Parathyroid adenoma (tissue), 2 donors: Measurements from ENCODE around the gene LIM2.
"Not testable (repeated sequence)": the region's sequence is repeated elsewhere in the genome, so short reads cannot be mapped to it uniquely, and the experiment has no call there.

Experiments used
- H2AFZ ChIP-seq: fragments of 300-600 bp; sonication (generic); one replicate; pipeline ENCODE4 v1.7.0; 2017; ENCODE audit warnings: antibody characterized with exemption, mild to moderate bottlenecking
- H3K27ac ChIP-seq: fragments of 300-600 bp; sonication (generic); one replicate; pipeline ENCODE4 v1.7.0; 2017
- H3K27me3 ChIP-seq: fragments of 300-600 bp; sonication (generic); one replicate; pipeline ENCODE4 v1.7.0; 2017; ENCODE audit warnings: low read length; ENCODE audit not compliant: control insufficient read depth, insufficient read depth
- H3K36me3 ChIP-seq: fragments of 300-600 bp; sonication (generic); one replicate; pipeline ENCODE4 v1.7.0; 2017; ENCODE audit warnings: low read length; ENCODE audit not compliant: control insufficient read depth, insufficient read depth
- H3K4me1 ChIP-seq: fragments of 300-600 bp; sonication (generic); one replicate; pipeline ENCODE4 v1.7.0; 2017; ENCODE audit warnings: control low read depth
- H3K4me2 ChIP-seq: fragments of 300-600 bp; sonication (generic); one replicate; pipeline ENCODE4 v1.7.0; 2017; ENCODE audit warnings: low read length
- H3K4me3 ChIP-seq: fragments of 300-600 bp; sonication (generic); one replicate; pipeline ENCODE4 v1.7.0; 2017; ENCODE audit warnings: low read depth, low read length
- H3K79me2 ChIP-seq: fragments of 300-600 bp; sonication (generic); one replicate; pipeline ENCODE4 v1.7.0; 2017; ENCODE audit warnings: control low read depth
- H3K9ac ChIP-seq: fragments of 300-600 bp; sonication (generic); one replicate; pipeline ENCODE4 v1.7.0; 2017; ENCODE audit warnings: mild to moderate bottlenecking
- H3K9me3 ChIP-seq: fragments of 300-600 bp; sonication (generic); one replicate; pipeline ENCODE4 v1.7.0; 2017; ENCODE audit warnings: low read length; ENCODE audit not compliant: control insufficient read depth
- TF ChIP-seq, protein P1 (sequence below): fragments of 300-600 bp; sonication (generic); IDR thresholded peaks from one replicate; pipeline ENCODE4 v1.7.0; 2017; ENCODE audit warnings: antibody characterized with exemption, mild to moderate bottlenecking
- donor health status: primary hyperparathyroidism.

Gene LIM2

DNA sequence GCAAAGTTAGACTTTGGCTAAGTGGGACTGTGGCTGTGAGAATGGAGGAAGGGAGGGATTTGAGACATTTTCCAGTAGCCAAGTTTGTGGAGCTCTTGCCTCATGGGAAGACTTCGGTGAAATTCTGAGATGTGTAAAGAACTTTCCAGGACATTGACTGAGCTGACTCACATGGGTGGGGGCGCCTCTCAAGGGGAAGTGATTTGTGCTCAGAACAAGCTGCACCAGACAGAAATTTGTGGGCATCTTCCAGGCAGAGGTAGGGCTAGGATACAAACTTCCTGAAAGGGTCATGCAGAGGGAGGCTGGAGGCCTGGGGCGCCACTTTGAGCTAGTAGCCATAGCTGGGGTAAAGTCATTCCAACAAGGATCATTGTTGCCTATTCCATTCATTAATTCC lies 39.4 kb upstream of the LIM2 start:
- Histone ChIP-seq H3K4me3 (no peak overlapping the region), H3K79me2 (no peaks in the 10 kb centered on the region), H3K9me3 (no peaks in the 10 kb centered on the region), H2AFZ (no peak overlapping the region), H3K9ac (no peak overlapping the region), H3K4me2 (no peak overlapping the region), H3K36me3 (no peaks in the 10 kb centered on the region), H3K27ac (no peak overlapping the region), H3K4me1 (no peaks in the 10 kb centered on the region), H3K27me3 (no peaks in the 10 kb centered on the region)
- TF ChIP-seq, protein P1, sequence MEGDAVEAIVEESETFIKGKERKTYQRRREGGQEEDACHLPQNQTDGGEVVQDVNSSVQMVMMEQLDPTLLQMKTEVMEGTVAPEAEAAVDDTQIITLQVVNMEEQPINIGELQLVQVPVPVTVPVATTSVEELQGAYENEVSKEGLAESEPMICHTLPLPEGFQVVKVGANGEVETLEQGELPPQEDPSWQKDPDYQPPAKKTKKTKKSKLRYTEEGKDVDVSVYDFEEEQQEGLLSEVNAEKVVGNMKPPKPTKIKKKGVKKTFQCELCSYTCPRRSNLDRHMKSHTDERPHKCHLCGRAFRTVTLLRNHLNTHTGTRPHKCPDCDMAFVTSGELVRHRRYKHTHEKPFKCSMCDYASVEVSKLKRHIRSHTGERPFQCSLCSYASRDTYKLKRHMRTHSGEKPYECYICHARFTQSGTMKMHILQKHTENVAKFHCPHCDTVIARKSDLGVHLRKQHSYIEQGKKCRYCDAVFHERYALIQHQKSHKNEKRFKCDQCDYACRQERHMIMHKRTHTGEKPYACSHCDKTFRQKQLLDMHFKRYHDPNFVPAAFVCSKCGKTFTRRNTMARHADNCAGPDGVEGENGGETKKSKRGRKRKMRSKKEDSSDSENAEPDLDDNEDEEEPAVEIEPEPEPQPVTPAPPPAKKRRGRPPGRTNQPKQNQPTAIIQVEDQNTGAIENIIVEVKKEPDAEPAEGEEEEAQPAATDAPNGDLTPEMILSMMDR = no peak

DNA sequence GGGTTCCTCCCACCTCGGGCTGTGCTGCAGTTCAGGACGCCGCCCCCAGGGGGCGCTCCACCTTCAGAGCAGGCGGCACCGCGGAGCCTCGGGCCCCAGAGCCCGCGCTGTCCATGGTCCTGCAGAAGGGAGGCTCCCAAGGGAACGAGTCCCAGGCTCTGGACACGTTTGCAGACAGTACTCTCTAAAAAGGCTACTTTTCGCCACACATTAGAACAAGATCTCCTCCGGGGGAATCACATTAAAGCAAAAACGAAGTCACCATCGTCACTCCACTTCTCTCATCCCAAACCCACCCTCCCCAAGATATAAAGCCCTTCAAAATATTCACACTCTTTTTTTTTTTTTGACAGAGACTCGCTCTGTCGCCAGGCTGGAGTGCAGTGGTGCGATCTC lies 34.3 kb upstream of the LIM2 start:
- Histone ChIP-seq H3K9ac (no peak overlapping the region), H3K27me3 (no peaks in the 10 kb centered on the region), H3K79me2 (no peaks in the 10 kb centered on the region), H3K27ac (no peak overlapping the region), H3K4me2 (no peak overlapping the region), H3K4me3 (no peak overlapping the region), H2AFZ (peak overlapping the region; percentile 64), H3K9me3 (no peaks in the 10 kb centered on the region), H3K4me1 (no peaks in the 10 kb centered on the region), H3K36me3 (no peaks in the 10 kb centered on the region)
- TF ChIP-seq, protein P1 = peak; percentile 97

DNA sequence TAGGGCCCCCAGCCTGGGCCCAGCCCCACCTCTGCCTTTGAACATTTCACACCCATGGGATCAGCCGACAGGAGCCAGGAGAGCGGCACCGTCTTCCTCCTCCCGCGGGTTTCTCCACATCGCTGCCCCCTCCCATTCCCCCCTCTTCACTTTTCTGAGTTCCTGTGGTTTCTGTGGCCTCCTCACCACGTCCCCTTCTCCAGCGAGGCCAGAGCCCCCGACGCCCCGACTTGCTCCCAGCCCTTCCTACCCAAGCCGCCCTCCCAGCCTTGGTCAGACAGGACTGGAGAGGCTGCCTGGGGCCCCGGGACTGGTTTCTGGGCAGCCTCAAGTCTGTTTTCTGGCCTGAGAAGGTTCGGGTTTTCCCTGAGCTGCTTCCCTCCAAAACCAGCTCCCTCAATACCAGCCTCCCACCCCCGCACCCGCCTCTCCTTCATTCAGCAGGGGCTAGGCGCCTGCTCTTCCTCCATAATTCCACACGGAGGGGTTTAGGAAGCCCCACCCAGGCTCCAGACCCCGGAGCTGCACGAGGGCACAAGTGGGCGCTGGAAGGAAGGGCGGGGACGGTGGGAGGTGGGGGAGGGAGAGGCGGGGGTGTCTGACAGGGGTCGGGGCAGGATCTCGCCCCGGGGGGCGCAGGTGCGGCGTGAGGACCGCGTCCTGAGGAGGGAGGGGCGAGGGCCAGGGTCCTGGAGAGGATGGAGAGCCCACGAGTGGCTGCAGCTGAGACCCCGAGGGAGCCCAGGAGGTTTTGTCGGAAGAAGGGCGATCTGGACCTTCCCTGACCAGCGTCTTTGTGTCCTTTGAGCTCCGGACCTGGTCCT lies 33.7 kb upstream of the LIM2 start:
- Histone ChIP-seq H2AFZ (peak overlapping the region; percentile 64), H3K9ac (no peak overlapping the region), H3K27me3 (no peaks in the 10 kb centered on the region), H3K4me2 (no peak overlapping the region), H3K27ac (no peak overlapping the region), H3K79me2 (no peaks in the 10 kb centered on the region), H3K4me3 (no peak overlapping the region), H3K9me3 (no peaks in the 10 kb centered on the region), H3K36me3 (no peaks in the 10 kb centered on the region), H3K4me1 (no peaks in the 10 kb centered on the region)
- TF ChIP-seq, protein P1 = no peak

DNA sequence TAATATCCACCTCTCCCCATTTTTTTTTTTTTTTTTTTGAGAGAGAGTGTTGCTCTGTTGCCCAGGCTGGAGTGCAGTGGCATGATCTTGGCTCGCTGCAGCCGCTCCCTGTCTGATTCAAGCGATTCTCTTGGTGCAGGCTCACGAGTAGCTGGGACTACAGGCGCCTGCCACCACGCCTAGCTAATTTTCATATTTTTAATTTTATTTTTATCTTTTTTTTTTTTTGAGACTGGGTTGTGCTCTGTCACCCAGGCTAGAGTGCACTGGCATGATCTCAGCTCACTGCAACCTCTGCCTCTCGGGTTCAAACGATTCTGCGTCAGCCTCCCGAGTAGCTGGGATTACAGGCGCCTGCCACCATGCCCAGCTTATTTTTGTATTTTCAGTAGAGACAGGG lies 32.7 kb upstream of the LIM2 start:
- H3K9ac ChIP-seq, H3K4me3 ChIP-seq, H3K27me3 ChIP-seq, H3K79me2 ChIP-seq, H3K9me3 ChIP-seq, H3K36me3 ChIP-seq, H3K4me1 ChIP-seq, H2AFZ ChIP-seq, H3K27ac ChIP-seq, H3K4me2 ChIP-seq: not testable (repeated sequence)

DNA sequence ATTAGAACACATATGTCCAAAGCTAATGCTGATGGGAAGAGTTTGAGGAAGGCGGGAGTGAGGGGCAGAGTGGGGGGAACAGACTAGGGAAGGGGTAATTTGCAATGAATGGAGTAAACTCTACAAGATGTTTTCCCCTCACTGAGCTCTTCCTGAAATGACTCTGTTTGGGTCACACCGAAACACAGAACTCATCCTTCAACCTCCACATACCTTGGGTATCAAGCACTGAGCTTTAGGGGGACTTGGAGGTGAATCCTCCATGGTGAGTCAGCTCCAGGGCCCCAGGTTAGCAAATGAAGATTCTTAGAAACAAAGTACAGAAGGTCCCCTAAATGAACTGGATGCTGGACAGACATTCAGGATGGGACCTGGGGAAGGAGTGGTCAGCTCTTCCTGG lies 30.9 kb upstream of the LIM2 start:
- no peaks in the 10 kb centered on the region for H3K9me3 ChIP-seq
- no peak overlapping the region for H3K4me3 ChIP-seq
- H3K4me2 ChIP-seq = no peak overlapping the region
- H3K36me3 ChIP-seq = no peaks in the 10 kb centered on the region
- no peaks in the 10 kb centered on the region for H3K4me1 ChIP-seq
- H3K9ac ChIP-seq = no peak overlapping the region
- H2AFZ ChIP-seq = no peak overlapping the region
- H3K27me3 ChIP-seq = no peaks in the 10 kb centered on the region
- no peak overlapping the region for H3K27ac ChIP-seq
- H3K79me2 ChIP-seq = no peaks in the 10 kb centered on the region
- TF ChIP-seq, protein P1 = no peak
